RWPE1 (cell line): ENCODE results near the gene KCNG4.

Experiments used
- CTCF ChIA-PET: fragments of 350-600 bp; sonication (Branson Sonifier 250); formaldehyde crosslinking; extraction: SDS; loops from one replicate; lab custom pipeline; 2021; lab: Yijun Ruan, JAX
- POLR2A ChIA-PET: fragments of 400-600 bp; formaldehyde crosslinking; extraction: SDS; loops from one replicate; lab custom pipeline; 2020; ENCODE audit warnings: antibody characterized with exemption; ENCODE audit not compliant: low non-redundant PET; lab: Yijun Ruan, JAX
- DNase-seq: peaks from one replicate; pipeline ENCODE4 v3.0.0; 2012; ENCODE audit warnings: low spot score
- H3K27ac ChIP-seq: fragments of 450-650 bp; 2 replicates; pipeline ENCODE4 v1.5.1; 2017
- TF ChIP-seq, protein P1 (sequence below): fragments of 450-650 bp; conservative IDR thresholded peaks from 2 replicates; pipeline ENCODE4 v1.5.1; 2017; ENCODE audit warnings: low read depth, mild to moderate bottlenecking

The KCNG4 gene

DNA sequence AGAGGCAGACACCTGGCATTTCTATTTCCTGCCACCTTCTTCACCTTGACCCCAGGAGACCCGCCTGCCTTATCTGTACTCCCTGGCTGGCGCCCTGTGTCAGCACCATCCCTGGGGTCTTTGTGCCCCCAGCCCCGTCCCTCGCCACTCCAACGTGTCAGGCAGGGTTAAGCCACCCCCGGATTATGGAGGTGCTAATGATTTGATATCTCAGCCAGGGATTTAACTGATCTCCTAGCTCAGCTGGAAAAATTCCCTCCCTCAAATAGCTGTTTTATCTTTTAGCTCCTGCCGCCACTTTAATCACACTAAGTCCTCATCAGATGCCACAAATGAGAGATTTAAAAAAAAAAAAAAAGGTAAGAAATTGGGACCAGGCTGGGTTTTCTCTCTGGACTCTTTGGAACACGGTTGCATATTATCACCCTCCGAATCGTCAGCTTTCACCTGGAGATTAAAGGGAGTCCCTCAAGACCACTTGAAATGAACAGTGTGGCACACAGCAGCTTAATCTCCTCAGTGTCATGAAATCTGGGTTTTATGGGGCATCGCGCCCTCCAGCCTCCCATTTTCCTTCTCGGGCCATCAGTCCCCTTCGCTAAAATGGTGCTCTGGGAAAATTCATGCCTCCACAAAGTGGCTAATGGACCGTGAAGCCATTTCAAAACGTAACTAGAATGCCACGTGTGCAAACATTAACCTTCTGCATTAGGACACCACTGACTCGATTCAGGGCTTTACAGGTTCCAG is 28.7 kb upstream of the KCNG4 start:
- no peak overlapping the region for H3K27ac ChIP-seq
- TF ChIP-seq, protein P1, sequence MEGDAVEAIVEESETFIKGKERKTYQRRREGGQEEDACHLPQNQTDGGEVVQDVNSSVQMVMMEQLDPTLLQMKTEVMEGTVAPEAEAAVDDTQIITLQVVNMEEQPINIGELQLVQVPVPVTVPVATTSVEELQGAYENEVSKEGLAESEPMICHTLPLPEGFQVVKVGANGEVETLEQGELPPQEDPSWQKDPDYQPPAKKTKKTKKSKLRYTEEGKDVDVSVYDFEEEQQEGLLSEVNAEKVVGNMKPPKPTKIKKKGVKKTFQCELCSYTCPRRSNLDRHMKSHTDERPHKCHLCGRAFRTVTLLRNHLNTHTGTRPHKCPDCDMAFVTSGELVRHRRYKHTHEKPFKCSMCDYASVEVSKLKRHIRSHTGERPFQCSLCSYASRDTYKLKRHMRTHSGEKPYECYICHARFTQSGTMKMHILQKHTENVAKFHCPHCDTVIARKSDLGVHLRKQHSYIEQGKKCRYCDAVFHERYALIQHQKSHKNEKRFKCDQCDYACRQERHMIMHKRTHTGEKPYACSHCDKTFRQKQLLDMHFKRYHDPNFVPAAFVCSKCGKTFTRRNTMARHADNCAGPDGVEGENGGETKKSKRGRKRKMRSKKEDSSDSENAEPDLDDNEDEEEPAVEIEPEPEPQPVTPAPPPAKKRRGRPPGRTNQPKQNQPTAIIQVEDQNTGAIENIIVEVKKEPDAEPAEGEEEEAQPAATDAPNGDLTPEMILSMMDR: no peak
- CTCF ChIA-PET: interaction anchor here (0.7 to 1.0 kb wide), 2 partner anchors 8 to 976 kb away, joined by 4 read pairs; no protein-coding TSS in a partner anchor
- DNase-seq: no peak
- POLR2A ChIA-PET: no interaction called here

DNA sequence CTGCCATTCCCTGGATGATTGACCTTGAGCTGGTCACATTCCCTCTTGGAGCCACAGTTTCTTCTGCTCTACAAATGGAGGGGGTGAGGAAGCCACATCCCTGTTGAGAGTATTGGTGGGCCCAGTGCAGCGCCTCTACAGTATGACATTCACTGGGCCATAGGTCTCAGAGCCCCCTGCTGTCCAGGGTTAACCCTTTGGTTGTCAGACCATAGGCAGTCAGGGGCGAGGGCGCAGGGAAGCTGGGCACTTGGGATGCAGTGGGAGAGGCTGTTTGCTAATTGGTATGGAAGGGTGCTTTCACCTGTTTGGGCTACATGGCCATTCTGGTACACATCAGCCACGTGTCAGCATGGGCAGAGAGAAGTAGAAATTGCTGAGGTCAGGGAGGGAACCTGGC is 27.6 kb upstream of the KCNG4 start:
- TF ChIP-seq, protein P1: no peak
- DNase-seq: no peak
- ChIA-PET POLR2A (no interaction called here), CTCF (interaction anchor here (1.0 kb wide), 1 partner anchor 9 kb away, joined by 3 read pairs; no protein-coding TSS in a partner anchor)
- no peak overlapping the region for H3K27ac ChIP-seq

DNA sequence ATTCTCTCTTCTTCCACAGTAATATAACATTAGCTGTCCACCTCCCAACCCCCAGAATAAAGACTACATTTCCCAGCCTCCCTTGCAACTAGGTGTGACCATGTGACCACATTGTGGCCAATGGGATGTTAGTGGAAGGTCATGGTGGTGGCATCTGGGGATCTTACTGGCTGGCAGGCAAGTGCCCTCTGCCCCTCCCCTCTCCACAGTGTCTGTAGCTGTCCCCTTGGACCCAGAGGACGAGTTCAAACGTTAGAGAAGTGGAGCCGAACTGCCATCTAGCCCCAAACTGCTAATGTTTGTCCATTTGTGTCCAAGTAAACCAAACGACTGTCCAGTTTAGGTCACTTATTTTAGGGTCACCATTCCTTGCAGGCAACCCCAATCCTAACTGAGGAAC is 26.6 kb upstream of the KCNG4 start:
- POLR2A ChIA-PET: no interaction called here
- TF ChIP-seq, protein P1: no peak
- DNase-seq: peak; percentile 62

DNA sequence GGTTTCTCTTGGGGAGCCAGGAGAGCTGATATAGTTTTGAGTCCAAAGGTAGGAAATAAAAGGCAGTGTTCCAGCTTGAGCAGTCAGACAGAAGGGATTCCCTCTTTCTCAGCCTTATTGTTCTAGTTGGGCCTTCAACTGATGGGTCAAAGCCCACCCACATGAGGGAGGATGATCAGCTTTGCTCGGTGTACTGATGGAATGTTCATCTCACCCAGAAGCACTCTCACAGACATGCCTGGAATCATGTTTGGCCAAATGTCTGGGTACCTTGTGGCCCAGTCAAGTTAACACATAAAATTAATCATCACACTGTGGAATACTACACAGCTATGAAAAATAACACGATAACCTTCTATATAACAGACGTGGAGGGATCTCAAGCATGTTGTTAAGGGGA is 23.1 kb upstream of the KCNG4 start:
- no peak for DNase-seq
- TF ChIP-seq, protein P1: no peak
- no peak overlapping the region for H3K27ac ChIP-seq
- CTCF ChIA-PET: interaction anchor here (0.7 to 2.2 kb wide), 3 partner anchors 12 to 76 kb away, joined by 3 to 7 read pairs (median 4); no protein-coding TSS in a partner anchor
- POLR2A ChIA-PET: no interaction called here

More for the DNA sequence above, 26.6 kb upstream of the KCNG4 start:
- H3K27ac ChIP-seq: no peak overlapping the region
- CTCF ChIA-PET: interaction anchor here (1.0 kb wide), 1 partner anchor 10 kb away, joined by 3 read pairs; no protein-coding TSS in a partner anchor

DNA sequence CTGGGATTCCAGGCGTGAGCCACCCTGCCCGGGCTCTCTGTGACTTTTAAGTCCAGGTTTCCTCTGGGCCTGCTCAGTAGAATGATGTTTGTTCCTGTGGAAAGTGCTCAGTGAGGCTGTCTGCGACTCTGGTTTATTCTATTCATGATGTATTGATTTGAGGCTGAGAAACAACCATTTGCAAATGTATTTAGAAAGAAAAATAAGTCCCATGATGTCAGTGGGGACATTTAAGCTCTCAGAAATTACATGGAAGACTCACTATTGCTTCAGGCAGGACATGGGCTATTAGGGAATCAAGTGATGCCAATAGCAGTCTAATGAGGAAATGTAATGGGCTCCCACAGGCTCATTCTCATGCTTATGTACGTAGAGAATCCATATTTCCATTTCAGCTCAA is 22.2 kb upstream of the KCNG4 start:
- no peak overlapping the region for H3K27ac ChIP-seq
- DNase-seq: no peak
- CTCF ChIA-PET: interaction anchor here (2.2 kb wide), 1 partner anchor 15 kb away, joined by 7 read pairs; no protein-coding TSS in a partner anchor
- POLR2A ChIA-PET: no interaction called here
- TF ChIP-seq, protein P1: no peak

DNA sequence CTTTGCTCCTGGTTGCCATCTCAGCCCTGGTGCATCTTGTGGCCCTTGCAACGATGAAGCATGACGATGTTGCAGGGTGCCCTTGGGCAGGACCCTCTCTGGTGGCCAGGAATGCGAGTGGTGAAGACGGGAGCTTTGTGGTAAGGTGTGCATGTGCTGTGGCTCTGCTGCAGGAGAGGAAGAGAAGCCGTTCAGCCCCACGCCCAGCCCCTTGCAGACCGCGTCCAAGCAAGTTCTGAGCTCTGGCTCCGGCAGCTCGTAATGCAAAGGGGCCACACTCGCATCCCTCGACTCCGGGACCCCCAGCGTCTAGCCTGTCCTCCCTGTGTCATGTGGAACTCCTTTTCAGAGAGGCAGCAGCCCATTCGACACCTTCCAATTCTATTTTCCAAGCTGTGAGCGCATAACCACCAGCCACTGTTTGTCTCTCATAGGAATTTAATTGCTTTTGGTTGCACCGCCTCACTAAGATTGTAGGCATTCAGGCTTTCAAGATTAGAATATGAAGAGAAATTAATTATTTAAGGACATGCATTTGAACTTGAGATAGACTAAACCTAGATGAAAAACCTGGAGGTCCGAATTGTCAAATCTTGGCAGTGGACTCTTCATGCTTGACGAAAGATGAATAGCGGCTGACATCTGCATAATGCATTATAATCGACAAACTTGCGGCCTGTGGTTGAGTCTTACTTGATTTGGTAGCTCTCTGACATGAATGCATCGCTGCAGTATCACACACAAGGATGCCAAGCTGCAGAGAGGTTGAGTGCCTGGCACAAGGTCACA is 21.1 kb upstream of the KCNG4 start:
- TF ChIP-seq, protein P1: no peak
- POLR2A ChIA-PET: no interaction called here
- H3K27ac ChIP-seq: no peak overlapping the region
- DNase-seq: no peak
- CTCF ChIA-PET: interaction anchor here (2.1 kb wide), 1 partner anchor 16 kb away, joined by 5 read pairs; no protein-coding TSS in a partner anchor
